Caco-2 (cell line): ENCODE data around the gene SLC66A3. TPM values are rescaled to one million over a fixed set of nuclear protein-coding genes. Genes with fewer than 3 reads are reported as not detected.

ENCODE experiments used
- BruUV-seq: library from RNA; stranded (reverse); fragments of 400-500 nt; replicated peaks from 2 replicates; lab custom pipeline; 2021; lab: Mats Ljungman, UMichigan
- CTCF ChIA-PET: fragments of 300-600 bp; sonication (Branson Sonifier 250); formaldehyde crosslinking; loops from one replicate; lab custom pipeline; 2022; ENCODE audit warnings: antibody characterized with exemption; lab: Charles Lee
- POLR2A ChIA-PET: fragments of 300-600 bp; sonication (Branson Sonifier 250); formaldehyde crosslinking; loops from one replicate; lab custom pipeline; 2022; ENCODE audit warnings: antibody characterized with exemption; lab: Charles Lee
- DNase-seq, 2 experiments: peaks; one replicate each; pipeline versions ENCODE4 v3.0.0 to v3.0.0-alpha.2; 2020 to 2022
- H3K27me3 ChIP-seq: replicated peaks from 2 replicates; pipeline ENCODE4 v1.6.0; 2011; ENCODE audit warnings: low read length; ENCODE audit not compliant: control insufficient read depth, insufficient read depth
- H3K36me3 ChIP-seq: 2 replicates; pipeline ENCODE4 v1.5.1; 2011; ENCODE audit warnings: low read length; ENCODE audit not compliant: control insufficient read depth, insufficient read depth
- H3K4me1 ChIP-seq: fragments of 250-450 bp; sonication (Bioruptor Pico); 2 replicates; pipeline ENCODE4 v1.5.1; 2020; ENCODE audit warnings: mild to moderate bottlenecking
- H3K4me3 ChIP-seq: 2 replicates; pipeline ENCODE4 v1.5.1; 2011; ENCODE audit warnings: low read depth, mild to moderate bottlenecking, control low read depth, low read length
- H3K9me3 ChIP-seq: fragments of 250-450 bp; sonication (Bioruptor Pico); 2 replicates; pipeline ENCODE4 v1.5.1; 2020; ENCODE audit warnings: mild to moderate bottlenecking, moderate library complexity
- H3K27ac Mint-ChIP-seq: one replicate; pipeline ENCODE4 v1.8.0; 2022; ENCODE audit warnings: mixed read lengths; ENCODE audit not compliant: unreplicated experiment
- H3K27me3 Mint-ChIP-seq: one replicate; pipeline ENCODE4 v1.8.0; 2022; ENCODE audit warnings: mixed read lengths; ENCODE audit not compliant: insufficient read depth, unreplicated experiment
- H3K36me3 Mint-ChIP-seq: one replicate; pipeline ENCODE4 v1.8.0; 2022; ENCODE audit warnings: mild to moderate bottlenecking, mixed read lengths; ENCODE audit not compliant: insufficient read depth, unreplicated experiment
- H3K4me1 Mint-ChIP-seq: one replicate; pipeline ENCODE4 v1.8.0; 2022; ENCODE audit warnings: low read depth, mixed read lengths; ENCODE audit not compliant: unreplicated experiment
- H3K4me3 Mint-ChIP-seq: one replicate; pipeline ENCODE4 v1.8.0; 2022; ENCODE audit warnings: mild to moderate bottlenecking, moderate library complexity, mixed read lengths; ENCODE audit not compliant: unreplicated experiment
- H3K9me3 Mint-ChIP-seq: one replicate; pipeline ENCODE4 v1.8.0; 2022; ENCODE audit warnings: mixed read lengths; ENCODE audit not compliant: unreplicated experiment
- CTCF ChIP-seq, 2 experiments: fragments of 200-600 bp in 1 of 2; IDR thresholded peaks; 1 replicate in 1 of 2; 2 replicates in 1 of 2; pipeline versions ENCODE4 v1.5.1 to v1.8.0; 2011 to 2022; ENCODE audit warnings: antibody characterized with exemption in 1 of 2, control low read depth in 1 of 2, inconsistent platforms in 1 of 2, low read depth in 1 of 2, low read length in 1 of 2, mild to moderate bottlenecking in 1 of 2, moderate library complexity in 1 of 2; ENCODE audit not compliant: insufficient read depth in 1 of 2, severe bottlenecking in 1 of 2, unreplicated experiment in 1 of 2
- intact Hi-C: fragments of 100-400 bp; cut with micrococcal nuclease; formaldehyde crosslinking; loops from one replicate; pipeline ENCODE4 v1.10.0; 2022; ENCODE audit not compliant: unreplicated experiment
- total RNA-seq: library from RNA; stranded (reverse); gene quantifications from 2 replicates; pipeline ENCODE4 v1.2.3, GENCODE V29; 2022

SLC66A3 gene
- total RNA-seq, 1 experiment from 2014 or later, result 12.1 TPM

DNA sequence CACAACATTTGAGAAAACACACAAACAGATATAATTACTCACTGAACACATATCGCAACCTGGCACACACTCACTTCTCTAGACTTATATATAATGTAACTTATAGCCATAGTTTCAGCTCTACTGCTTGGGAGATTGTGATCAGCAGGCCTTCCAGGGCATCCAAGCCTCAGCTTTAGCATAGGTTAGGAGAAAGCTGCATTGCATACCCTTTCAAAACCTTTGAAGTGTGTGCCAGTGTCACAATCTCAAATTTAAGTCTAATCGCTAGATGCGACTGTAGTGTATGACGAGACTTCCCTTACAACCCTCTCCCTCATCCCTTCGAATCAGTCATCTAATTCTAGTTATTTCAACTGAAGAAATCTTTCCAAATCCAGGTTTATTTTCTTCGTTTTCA lies 30.9 kb downstream of the SLC66A3 start:
- H3K36me3 ChIP-seq, result no peaks in the 10 kb centered on the region
- DNase-seq, result no peak
- TF ChIP-seq CTCF (IDR thresholded peaks at IDR 0.05; ENCODE audit: insufficient read depth in 1 of 2, low read depth in 1 of 2, low read length in 1 of 2, severe bottlenecking in 1 of 2, unreplicated experiment in 1 of 2), result no peak
- H3K27me3 Mint-ChIP-seq, result no peaks in the 10 kb centered on the region
- no TSS peak for BruUV-seq
- intact Hi-C loops, result no loop called here
- H3K27ac Mint-ChIP-seq, result no peak overlapping the region
- H3K4me1 Mint-ChIP-seq, result no peaks in the 10 kb centered on the region
- peaks cover 62% of the 10 kb centered on the region for H3K36me3 Mint-ChIP-seq
- no peak overlapping the region for H3K4me3 ChIP-seq
- ChIA-PET POLR2A (no interaction called here), CTCF (no interaction called here)
- no peaks in the 10 kb centered on the region for H3K4me1 ChIP-seq
- no peaks in the 10 kb centered on the region for H3K27me3 ChIP-seq
- no peaks in the 10 kb centered on the region for H3K9me3 Mint-ChIP-seq
- H3K9me3 ChIP-seq, result no peaks in the 10 kb centered on the region
- H3K4me3 Mint-ChIP-seq, result no peak overlapping the region

DNA sequence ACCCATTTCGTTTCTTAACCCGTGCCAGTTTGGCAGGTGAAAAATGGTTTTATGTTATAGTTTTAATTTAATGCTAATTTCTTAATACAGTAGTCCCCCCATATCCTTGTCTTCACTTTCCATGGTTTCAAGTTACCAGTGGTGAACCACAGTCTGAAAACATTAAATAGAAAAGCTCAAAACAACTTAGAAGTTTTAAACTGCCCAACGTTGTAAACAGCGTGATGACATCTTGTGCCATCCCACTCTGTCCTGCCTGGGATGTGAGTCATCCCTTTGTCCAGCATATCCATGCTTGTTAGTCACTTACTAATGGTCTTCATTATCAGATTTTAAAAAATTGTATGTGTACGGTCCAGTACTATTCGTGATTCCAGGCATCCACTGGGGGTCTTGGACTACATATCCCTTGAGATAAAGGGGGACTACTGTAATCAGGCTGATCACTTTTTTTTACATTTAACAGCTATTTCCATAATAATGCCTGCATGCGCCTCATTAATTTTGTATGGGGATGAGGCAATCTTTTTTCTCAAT lies 31.9 kb downstream of the SLC66A3 start:
- ChIA-PET CTCF (no interaction called here), POLR2A (no interaction called here)
- no peaks in the 10 kb centered on the region for H3K36me3 ChIP-seq
- no peaks in the 10 kb centered on the region for H3K4me1 ChIP-seq
- BruUV-seq, result no TSS peak
- no peaks in the 10 kb centered on the region for H3K9me3 ChIP-seq
- no peak overlapping the region for H3K4me3 ChIP-seq
- no peaks in the 10 kb centered on the region for H3K4me1 Mint-ChIP-seq
- H3K9me3 Mint-ChIP-seq, result no peaks in the 10 kb centered on the region
- intact Hi-C loops, result no loop called here
- H3K27me3 Mint-ChIP-seq, result no peaks in the 10 kb centered on the region
- H3K27ac Mint-ChIP-seq, result no peak overlapping the region
- H3K27me3 ChIP-seq, result no peaks in the 10 kb centered on the region
- no peak for TF ChIP-seq CTCF (IDR thresholded peaks at IDR 0.05; ENCODE audit: insufficient read depth in 1 of 2, low read depth in 1 of 2, low read length in 1 of 2, severe bottlenecking in 1 of 2, unreplicated experiment in 1 of 2)
- no peak for DNase-seq
- no peak overlapping the region for H3K4me3 Mint-ChIP-seq
- H3K36me3 Mint-ChIP-seq, result peaks cover 66% of the 10 kb centered on the region

DNA sequence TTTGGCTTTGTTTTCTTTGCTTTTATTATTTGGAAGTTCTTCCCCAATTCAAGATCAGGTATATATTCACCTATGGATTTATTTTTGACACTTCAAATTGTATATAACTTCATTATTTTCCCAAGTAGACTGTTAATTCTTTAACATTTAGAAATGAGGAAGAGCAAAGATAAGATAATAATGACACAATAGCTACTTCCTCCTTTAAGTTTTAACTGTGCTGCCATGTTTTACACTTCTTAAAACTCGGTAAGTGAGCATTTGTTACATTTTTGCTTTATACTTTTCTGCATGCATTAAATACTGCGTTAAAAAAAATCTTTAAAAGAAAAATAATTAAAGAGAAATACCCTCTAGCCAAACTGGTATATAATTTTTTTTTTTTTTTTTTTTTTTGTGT lies 32.5 kb downstream of the SLC66A3 start:
- TF ChIP-seq CTCF (IDR thresholded peaks at IDR 0.05; ENCODE audit: insufficient read depth in 1 of 2, low read depth in 1 of 2, low read length in 1 of 2, severe bottlenecking in 1 of 2, unreplicated experiment in 1 of 2), result no peak
- H3K36me3 ChIP-seq, result no peaks in the 10 kb centered on the region; the same call in 1 of the 2 replicates
- intact Hi-C loops, result no loop called here
- no TSS peak for BruUV-seq
- H3K4me1 ChIP-seq, result no peaks in the 10 kb centered on the region
- H3K4me3 ChIP-seq, result no peak overlapping the region
- Mint-ChIP-seq H3K36me3 (peaks cover 71% of the 10 kb centered on the region), H3K9me3 (no peaks in the 10 kb centered on the region), H3K4me1 (no peaks in the 10 kb centered on the region), H3K27me3 (no peaks in the 10 kb centered on the region), H3K4me3 (no peak overlapping the region), H3K27ac (no peak overlapping the region)
- POLR2A ChIA-PET, result no interaction called here
- H3K27me3 ChIP-seq, result no peaks in the 10 kb centered on the region
- CTCF ChIA-PET, result no interaction called here
- no peak for DNase-seq
- no peaks in the 10 kb centered on the region for H3K9me3 ChIP-seq
